RKO (cell line): Measurements from ENCODE around the gene METTL5.
A peak's percentile ranks its signal among the peaks of the same experiment; 100 is the strongest.
"Not testable (repeated sequence)": the region's sequence is repeated elsewhere in the genome, so short reads cannot be mapped to it uniquely, and the experiment has no call there.

ENCODE experiments used
- DNase-seq: peaks from one replicate; pipeline ENCODE4 v3.0.0-alpha.2; 2016; ENCODE audit warnings: low spot score

The METTL5 gene

GRCh38 chr2:169828141-169828811, 3.6 kb upstream of the METTL5 start:
- DNase-seq = peak; percentile 83

- peak; percentile 95 for DNase-seq
Observed at GRCh38 chr2:169827272-169828140, 2.8 kb upstream of the METTL5 start, which contains the start of gene UBR3. TSS of gene UBR3 (plus strand) at chr2:169827454. CDS start at chr2:169827508, 54 bp downstream.

GRCh38 chr2:169823996-169824372, 721 bp downstream of the METTL5 start:
- no peak for DNase-seq

- DNase-seq = no peak
Observed at GRCh38 chr2:169822785-169823392, 1.8 kb downstream of the METTL5 start.

- no peak for DNase-seq
Observed at GRCh38 chr2:169822036-169822435, 2.7 kb downstream of the METTL5 start.

GRCh38 chr2:169820101-169820500, 4.6 kb downstream of the METTL5 start:
- not testable (repeated sequence) for DNase-seq

GRCh38 chr2:169819106-169819505, 5.6 kb downstream of the METTL5 start:
- no peak for DNase-seq

GRCh38 chr2:169818241-169818640, 6.5 kb downstream of the METTL5 start:
- peak; percentile 32 for DNase-seq

- not testable (repeated sequence) for DNase-seq
Observed at GRCh38 chr2:169817369-169817768, 7.3 kb downstream of the METTL5 start.

GRCh38 chr2:169816961-169817360, 7.7 kb downstream of the METTL5 start:
- DNase-seq = not testable (repeated sequence)

- peak; percentile 86 for DNase-seq
Observed at GRCh38 chr2:169815849-169816248, 8.9 kb downstream of the METTL5 start.

GRCh38 chr2:169808221-169808620, 16.5 kb downstream of the METTL5 start:
- DNase-seq = no peak

- DNase-seq = no peak
Observed at GRCh38 chr2:169806586-169806985, 18.1 kb downstream of the METTL5 start.

GRCh38 chr2:169803480-169803879, 21.2 kb downstream of the METTL5 start:
- DNase-seq = no peak

- DNase-seq = peak; percentile 96
Observed at GRCh38 chr2:169798718-169799592, 25.8 kb downstream of the METTL5 start, which contains the start of gene SSB. TSS of gene SSB (plus strand) at chr2:169798871. CDS start at chr2:169800961, 2,090 bp downstream.

- DNase-seq = no peak
Observed at GRCh38 chr2:169798397-169798717, 26.3 kb downstream of the METTL5 start.

- no peak for DNase-seq
Observed at GRCh38 chr2:169797601-169798000, 27.1 kb downstream of the METTL5 start.

- no peak for DNase-seq
Observed at GRCh38 chr2:169796441-169796840, 28.3 kb downstream of the METTL5 start.

- DNase-seq = no peak
Observed at GRCh38 chr2:169795181-169795580, 29.5 kb downstream of the METTL5 start.

- DNase-seq = no peak
Observed at GRCh38 chr2:169790581-169790980, 34.1 kb downstream of the METTL5 start.

- DNase-seq = no peak
Observed at GRCh38 chr2:169782513-169782912, 42.2 kb downstream of the METTL5 start.
